ENCODE data around the gene WBP2. TPM values are rescaled to one million over a fixed set of nuclear protein-coding genes. Genes with fewer than 3 reads are reported as not detected.

The WBP2 gene
- polyA plus RNA-seq, 1 donor (not counting 4 experiments of a cell fraction or from before 2014, with no cell fraction given) = 23.3 TPM

DNA sequence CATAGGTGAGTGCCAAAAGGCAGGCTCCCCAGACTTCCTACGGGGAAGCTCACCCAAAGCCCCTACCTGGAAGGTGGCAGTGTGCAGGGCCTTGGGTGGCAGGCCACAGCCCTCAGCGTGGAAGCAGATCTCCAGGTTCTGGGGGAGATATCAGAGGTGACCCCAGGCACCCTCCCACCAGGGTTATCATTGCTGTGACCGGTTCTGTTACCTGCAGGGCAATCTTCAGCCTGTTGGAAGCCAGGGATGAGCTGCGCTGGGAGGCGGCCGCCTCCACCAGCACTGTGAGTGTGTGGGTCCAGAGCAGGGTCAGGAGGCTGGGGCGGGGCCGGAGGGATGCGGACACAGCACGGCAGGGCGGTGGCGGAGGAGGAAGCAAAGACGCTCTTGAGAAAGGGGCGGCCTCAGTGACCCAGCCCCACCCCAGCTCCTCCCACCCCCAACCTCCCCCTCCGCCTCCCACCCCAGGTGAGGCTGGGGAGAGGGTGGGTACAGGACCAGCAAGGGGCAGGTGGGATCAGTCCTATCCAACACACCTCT, 24.0 kb downstream of the WBP2 start:
- TF ChIP-seq EZH2 (IDR thresholded peaks at IDR 0.05; ENCODE audit: low read length) = no peak
- no peak for TF ChIP-seq CTCF (optimal IDR thresholded peaks at IDR 0.05 in 1 of 3, IDR thresholded peaks at IDR 0.05 in 1 of 3, conservative IDR thresholded peaks at IDR 0.05 in 1 of 3; ENCODE audit: extremely low read depth in 1 of 3, insufficient read depth in 2 of 3, low read length in 3 of 3)
- Histone ChIP-seq H3K4me1 (ENCODE audit: control insufficient read depth, extremely low read depth, insufficient read depth, low read length) (peaks cover 3% of the 10 kb centered on the region), H3K27ac (ENCODE audit: control insufficient read depth, insufficient read depth, low read length) (no peak overlapping the region), H2AFZ (ENCODE audit: control insufficient read depth, low read length) (no peak overlapping the region), H3K9me3 (ENCODE audit: control insufficient read depth, low read depth, low read length) (no peaks in the 10 kb centered on the region), H3K4me2 (ENCODE audit: control insufficient read depth, extremely low read depth, insufficient read depth, low read depth, low read length) (no peak overlapping the region), H3K9me1 (ENCODE audit: control insufficient read depth, extremely low read depth, insufficient read depth, low read length) (no peaks in the 10 kb centered on the region), H3K4me3 (ENCODE audit: control insufficient read depth in 2 of 3, extremely low read depth in 1 of 3, insufficient read depth in 2 of 3, low read depth in 1 of 3, low read length in 3 of 3) (no peak overlapping the region), H3K27me3 (ENCODE audit: control insufficient read depth, extremely low read depth, insufficient read depth, low read length) (no peaks in the 10 kb centered on the region), H4K20me1 (ENCODE audit: control insufficient read depth, extremely low read depth, insufficient read depth, low read length) (no peaks in the 10 kb centered on the region), H3K79me2 (ENCODE audit: control insufficient read depth, insufficient read depth, low read length) (no peaks in the 10 kb centered on the region), H3K36me3 (ENCODE audit: control insufficient read depth in 2 of 2, extremely low read depth in 1 of 2, insufficient read depth in 2 of 2, low read length in 2 of 2) (no peaks in the 10 kb centered on the region), H3K9ac (ENCODE audit: control insufficient read depth, extremely low read depth, insufficient read depth, low read length) (no peak overlapping the region)
- dilution Hi-C loops (cut with MboI; ENCODE audit: extremely low pct_ligation_motif_present, low sequenced_read_pairs) = no loop called here
- DNase-seq (ENCODE audit: low read depth, low spot score) (no peak), FAIRE-seq (no peak)

- DNase-seq (ENCODE audit: low read depth, low spot score) = no peak
- H4K20me1 ChIP-seq (ENCODE audit: control insufficient read depth, extremely low read depth, insufficient read depth, low read length) = no peaks in the 10 kb centered on the region
- H3K36me3 ChIP-seq (ENCODE audit: control insufficient read depth in 2 of 2, extremely low read depth in 1 of 2, insufficient read depth in 2 of 2, low read length in 2 of 2) = no peaks in the 10 kb centered on the region
Observed at GRCh38 chr17:75830164-75831031, 24.7 kb downstream of the WBP2 start.

More at GRCh38 chr17:75830164-75831031, 24.7 kb downstream of the WBP2 start:
- Histone ChIP-seq H2AFZ (ENCODE audit: control insufficient read depth, low read length) (no peak overlapping the region), H3K27me3 (ENCODE audit: control insufficient read depth, extremely low read depth, insufficient read depth, low read length) (no peaks in the 10 kb centered on the region), H3K4me1 (ENCODE audit: control insufficient read depth, extremely low read depth, insufficient read depth, low read length) (peaks cover 3% of the 10 kb centered on the region), H3K79me2 (ENCODE audit: control insufficient read depth, insufficient read depth, low read length) (no peaks in the 10 kb centered on the region), H3K4me2 (ENCODE audit: control insufficient read depth, extremely low read depth, insufficient read depth, low read depth, low read length) (no peak overlapping the region), H3K27ac (ENCODE audit: control insufficient read depth, insufficient read depth, low read length) (no peak overlapping the region), H3K9me3 (ENCODE audit: control insufficient read depth, low read depth, low read length) (no peaks in the 10 kb centered on the region), H3K4me3 (ENCODE audit: control insufficient read depth in 2 of 3, extremely low read depth in 1 of 3, insufficient read depth in 2 of 3, low read depth in 1 of 3, low read length in 3 of 3) (no peak overlapping the region), H3K9me1 (ENCODE audit: control insufficient read depth, extremely low read depth, insufficient read depth, low read length) (no peaks in the 10 kb centered on the region), H3K9ac (ENCODE audit: control insufficient read depth, extremely low read depth, insufficient read depth, low read length) (no peak overlapping the region)
- no peak for FAIRE-seq
- dilution Hi-C loops (cut with MboI; ENCODE audit: extremely low pct_ligation_motif_present, low sequenced_read_pairs) = no loop called here
- TF ChIP-seq EZH2 (IDR thresholded peaks at IDR 0.05; ENCODE audit: low read length) (no peak), CTCF (optimal IDR thresholded peaks at IDR 0.05 in 1 of 3, IDR thresholded peaks at IDR 0.05 in 1 of 3, conservative IDR thresholded peaks at IDR 0.05 in 1 of 3; ENCODE audit: extremely low read depth in 1 of 3, insufficient read depth in 2 of 3, low read length in 3 of 3) (peak; percentile 56 to 64 (median 64))

Measured in keratinocyte (primary cell).